Neural cell (in vitro differentiated cells): ENCODE measurements around the gene SH3BGRL2. TPM values are rescaled to one million over a fixed set of nuclear protein-coding genes. Genes with fewer than 3 reads are reported as not detected.

Experiments used
- H2AFZ ChIP-seq: fragments of 200-600, 300-800 bp; sonication (generic), shearing (Covaris generic); 2 replicates; pipeline ENCODE4 v1.6.0; 2014; ENCODE audit warnings: low read depth, mild to moderate bottlenecking, antibody characterized with exemption, low read length, moderate library complexity
- H3F3A ChIP-seq: fragments of 200-600 bp; shearing (Covaris generic); 2 replicates; pipeline ENCODE4 v1.6.1; 2016; ENCODE audit warnings: mild to moderate bottlenecking, moderate library complexity, mixed read lengths, antibody characterized with exemption, low read length; ENCODE audit not compliant: insufficient read depth, poor library complexity, severe bottlenecking
- H3K27ac ChIP-seq: fragments of 200-600, 300-800 bp; sonication (generic), shearing (Covaris generic); 2 replicates; pipeline ENCODE4 v1.5.1; 2014; ENCODE audit warnings: mild to moderate bottlenecking, low read length, moderate library complexity
- H3K27me3 ChIP-seq: fragments of 300-800, 200-600 bp; sonication (generic), shearing (Covaris generic); 2 replicates; pipeline ENCODE4 v1.6.0; 2014; ENCODE audit warnings: mild to moderate bottlenecking, low read depth, low read length, moderate library complexity; ENCODE audit not compliant: insufficient read depth
- H3K36me3 ChIP-seq: fragments of 300-800, 200-600 bp; sonication (generic), shearing (Covaris generic); 2 replicates; pipeline ENCODE4 v1.5.1; 2014; ENCODE audit warnings: mild to moderate bottlenecking, antibody characterized with exemption, low read length, moderate library complexity; ENCODE audit not compliant: insufficient read depth
- H3K4me2 ChIP-seq: fragments of 300-800, 200-600 bp; sonication (generic), shearing (Covaris generic); 2 replicates; pipeline ENCODE4 v1.6.0; 2014; ENCODE audit warnings: mild to moderate bottlenecking, low read length
- H3K4me3 ChIP-seq: fragments of 300-800, 200-600 bp; sonication (generic), shearing (Covaris generic); 2 replicates; pipeline ENCODE4 v1.5.1; 2014; ENCODE audit warnings: mild to moderate bottlenecking, low read length, moderate library complexity
- H3K79me2 ChIP-seq: fragments of 200-600 bp; shearing (Covaris generic); replicated peaks from 2 replicates; pipeline ENCODE4 v1.6.0; 2014; ENCODE audit warnings: mild to moderate bottlenecking, low read length, moderate library complexity; ENCODE audit not compliant: insufficient read depth
- H3K9ac ChIP-seq: fragments of 300-800, 200-600 bp; sonication (generic), shearing (Covaris generic); 2 replicates; pipeline ENCODE4 v1.6.1; 2016; ENCODE audit warnings: mild to moderate bottlenecking, low read length, mixed read lengths
- H3K9me2 ChIP-seq: fragments of 200-600 bp; shearing (Covaris generic); 2 replicates; pipeline ENCODE4 v1.6.1; 2016; ENCODE audit warnings: mild to moderate bottlenecking, low read length, mixed read lengths; ENCODE audit not compliant: insufficient read depth
- H3K9me3 ChIP-seq: fragments of 200-600, 300-800 bp; sonication (generic), shearing (Covaris generic); 2 replicates; pipeline ENCODE4 v1.6.1; 2016; ENCODE audit warnings: mild to moderate bottlenecking, mixed run types, low read length, moderate library complexity, mixed read lengths
- H4K20me1 ChIP-seq: fragments of 200-600 bp; shearing (Covaris generic); 2 replicates; pipeline ENCODE4 v1.6.1; 2016; ENCODE audit warnings: mild to moderate bottlenecking, mixed run types; ENCODE audit not compliant: insufficient read depth
- CTCF ChIP-seq: fragments of 450-650 bp; IDR thresholded peaks from 2 replicates; pipeline ENCODE4 v1.5.1; 2014; ENCODE audit warnings: antibody characterized with exemption, mild to moderate bottlenecking, moderate library complexity; ENCODE audit not compliant: poor library complexity, severe bottlenecking
- EP300 ChIP-seq: fragments of 450-650 bp; conservative IDR thresholded peaks from 2 replicates; pipeline ENCODE4 v1.6.1; 2014; ENCODE audit warnings: antibody characterized with exemption, mild to moderate bottlenecking, moderate library complexity; ENCODE audit not compliant: poor library complexity, severe bottlenecking
- EZH2 ChIP-seq: fragments of 200-600, 300-800 bp; shearing (Covaris generic), sonication (generic); IDR thresholded peaks from 2 replicates; pipeline ENCODE4 v1.6.1; 2014; ENCODE audit warnings: antibody characterized with exemption, low read length, borderline replicate concordance, mild to moderate bottlenecking; ENCODE audit not compliant: insufficient read depth, poor library complexity, severe bottlenecking
- MXI1 ChIP-seq: fragments of 450-650 bp; conservative IDR thresholded peaks from 2 replicates; pipeline ENCODE4 v1.6.1; 2014; ENCODE audit warnings: antibody characterized with exemption, mild to moderate bottlenecking; ENCODE audit not compliant: poor library complexity, severe bottlenecking
- POLR2AphosphoS5 ChIP-seq: IDR thresholded peaks from 2 replicates; pipeline ENCODE4 v1.6.1; 2012
- RAD21 ChIP-seq: fragments of 450-650 bp; conservative IDR thresholded peaks from 2 replicates; pipeline ENCODE4 v1.6.1; 2014; ENCODE audit warnings: antibody characterized with exemption, mild to moderate bottlenecking, moderate library complexity
- REST ChIP-seq: IDR thresholded peaks from 2 replicates; pipeline ENCODE4 v1.6.1; 2012; ENCODE audit warnings: borderline replicate concordance
- SMC3 ChIP-seq: fragments of 450-650 bp; conservative IDR thresholded peaks from 2 replicates; pipeline ENCODE4 v1.6.1; 2014; ENCODE audit warnings: antibody characterized with exemption, mild to moderate bottlenecking, moderate library complexity; ENCODE audit not compliant: poor library complexity
- TAF1 ChIP-seq: IDR thresholded peaks from 2 replicates; pipeline ENCODE4 v1.6.1; 2012; ENCODE audit warnings: low read depth
- polyA plus RNA-seq: library from polyadenylated mRNA; depleted of rRNA; stranded (reverse); fragments of >200 nt; gene quantifications from 2 replicates; pipeline ENCODE4 v1.2.3, GENCODE V29; 2014

Gene SH3BGRL2
- polyA plus RNA-seq, 1 donor from 2014 or later, result 25.3 TPM

GRCh38 chr6:79704200-79704599 lies 73.1 kb downstream of the SH3BGRL2 start:
- no peaks in the 10 kb centered on the region for H3K9me3 ChIP-seq
- H2AFZ ChIP-seq, result no peak overlapping the region
- H3K36me3 ChIP-seq, result no peaks in the 10 kb centered on the region
- no peaks in the 10 kb centered on the region for H4K20me1 ChIP-seq
- no peaks in the 10 kb centered on the region for H3K79me2 ChIP-seq
- H3K27me3 ChIP-seq, result no peaks in the 10 kb centered on the region
- H3K9ac ChIP-seq, result no peak overlapping the region
- H3K4me3 ChIP-seq, result no peak overlapping the region
- no peak overlapping the region for H3K4me2 ChIP-seq
- no peaks in the 10 kb centered on the region for H3K9me2 ChIP-seq
- no peaks in the 10 kb centered on the region for H3F3A ChIP-seq
- TF ChIP-seq MXI1 (no peak), REST (no peak), EP300 (no peak), RAD21 (no peak), TAF1 (no peak), EZH2 (no peak), CTCF (no peak), POLR2AphosphoS5 (no peak), SMC3 (no peak)
- no peak overlapping the region for H3K27ac ChIP-seq

GRCh38 chr6:79705456-79705995 lies 74.4 kb downstream of the SH3BGRL2 start:
- Histone ChIP-seq H2AFZ (no peak overlapping the region), H3F3A (no peaks in the 10 kb centered on the region)
- TF ChIP-seq POLR2AphosphoS5 (no peak), EZH2 (no peak), MXI1 (no peak), EP300 (no peak)

More at GRCh38 chr6:79705456-79705995, 74.4 kb downstream of the SH3BGRL2 start:
- Histone ChIP-seq H3K79me2 (no peaks in the 10 kb centered on the region), H3K27me3 (no peaks in the 10 kb centered on the region), H3K4me3 (no peak overlapping the region), H3K4me2 (no peak overlapping the region), H3K9me3 (no peaks in the 10 kb centered on the region), H3K27ac (no peak overlapping the region), H4K20me1 (no peaks in the 10 kb centered on the region), H3K9me2 (no peaks in the 10 kb centered on the region), H3K36me3 (no peaks in the 10 kb centered on the region), H3K9ac (no peak overlapping the region)
